Left ventricle myocardium inferior (tissue), 1 donor: Measurements from ENCODE around the gene CD47. TPM values are rescaled to one million over a fixed set of nuclear protein-coding genes. Genes with fewer than 3 reads are reported as not detected.

Experiments used
- DNase-seq: peaks from one replicate; pipeline ENCODE4 v3.0.0-alpha.2; 2020
- H3K27ac ChIP-seq: fragments of 200-600 bp; replicated peaks from 2 replicates; pipeline ENCODE4 v1.8.0; 2021
- H3K27me3 ChIP-seq: fragments of 200-600 bp; 2 replicates; pipeline ENCODE4 v1.8.0; 2021; ENCODE audit warnings: low read depth
- H3K36me3 ChIP-seq: fragments of 200-600 bp; 2 replicates; pipeline ENCODE4 v1.8.0; 2021
- H3K4me1 ChIP-seq: fragments of 200-600 bp; 2 replicates; pipeline ENCODE4 v1.8.0; 2021
- H3K4me3 ChIP-seq: fragments of 200-600 bp; 2 replicates; pipeline ENCODE4 v1.8.0; 2021; ENCODE audit warnings: mild to moderate bottlenecking, moderate library complexity
- H3K9me3 ChIP-seq: fragments of 200-600 bp; replicated peaks from 2 replicates; pipeline ENCODE4 v1.8.0; 2021
- CTCF ChIP-seq: fragments of 200-600 bp; IDR thresholded peaks from 2 replicates; pipeline ENCODE4 v1.8.0; 2021; ENCODE audit warnings: antibody characterized with exemption, mild to moderate bottlenecking, borderline replicate concordance
- intact Hi-C: fragments of 100-400 bp; cut with micrococcal nuclease; formaldehyde crosslinking; loops from one replicate; pipeline ENCODE4 v1.11.0; 2022
- total RNA-seq: library from RNA; stranded (reverse); fragmentation: NEBNext Ultra II Directional; extraction: Animal tissue kit (Norgen Biotek cat#: 25700); gene quantifications from one replicate; pipeline ENCODE4 v1.2.1, GENCODE V29; 2021
- donor health status: DM: no; HTN: yes; CAD: no; lungs with severe emphysema.

CD47 gene
- total RNA-seq, 1 donor from 2014 or later, result 35.9 TPM

GRCh38 chr3:108022256-108023150 is 68.3 kb downstream of the CD47 start:
- no peak for DNase-seq
- intact Hi-C loops, result no loop called here
- Histone ChIP-seq H3K4me1 (peaks cover 12% of the 10 kb centered on the region), H3K9me3 (no peaks in the 10 kb centered on the region), H3K36me3 (no peaks in the 10 kb centered on the region), H3K4me3 (no peak overlapping the region), H3K27ac (no peak overlapping the region), H3K27me3 (no peaks in the 10 kb centered on the region)
- TF ChIP-seq CTCF, result no peak

GRCh38 chr3:108021533-108021932 is 69.3 kb downstream of the CD47 start:
- H3K9me3 ChIP-seq, result no peaks in the 10 kb centered on the region
- no peaks in the 10 kb centered on the region for H3K36me3 ChIP-seq
- no peaks in the 10 kb centered on the region for H3K27me3 ChIP-seq
- DNase-seq, result no peak
- intact Hi-C loops, result no loop called here
- no peak overlapping the region for H3K4me3 ChIP-seq
- no peak overlapping the region for H3K27ac ChIP-seq
- H3K4me1 ChIP-seq, result peaks cover 12% of the 10 kb centered on the region
- TF ChIP-seq CTCF, result no peak

- no peaks in the 10 kb centered on the region for H3K9me3 ChIP-seq
- no peak for TF ChIP-seq CTCF
- no peaks in the 10 kb centered on the region for H3K27me3 ChIP-seq
- intact Hi-C loops, result no loop called here
- DNase-seq, result no peak
- H3K36me3 ChIP-seq, result no peaks in the 10 kb centered on the region
- H3K4me1 ChIP-seq, result peaks cover 12% of the 10 kb centered on the region
- H3K27ac ChIP-seq, result no peak overlapping the region
- no peak overlapping the region for H3K4me3 ChIP-seq
Observed at GRCh38 chr3:108021131-108021530, 69.7 kb downstream of the CD47 start.

- Histone ChIP-seq H3K27me3 (peaks cover 3% of the 10 kb centered on the region), H3K27ac (no peak overlapping the region), H3K36me3 (no peaks in the 10 kb centered on the region), H3K4me3 (no peak overlapping the region), H3K4me1 (peaks cover 9% of the 10 kb centered on the region), H3K9me3 (no peaks in the 10 kb centered on the region)
- intact Hi-C loops, result no loop called here
- DNase-seq, result no peak
- no peak for TF ChIP-seq CTCF
Observed at GRCh38 chr3:108018552-108018951, 72.3 kb downstream of the CD47 start.

- DNase-seq, result no peak
- Histone ChIP-seq H3K4me3 (no peak overlapping the region), H3K4me1 (peaks cover 8% of the 10 kb centered on the region), H3K27ac (no peak overlapping the region), H3K36me3 (no peaks in the 10 kb centered on the region), H3K9me3 (no peaks in the 10 kb centered on the region), H3K27me3 (peaks cover 3% of the 10 kb centered on the region)
- no peak for TF ChIP-seq CTCF
- intact Hi-C loops, result no loop called here
Observed at GRCh38 chr3:108017587-108017986, 73.2 kb downstream of the CD47 start.
